OCI-LY7 (cell line): ENCODE results near the gene ZDHHC14. TPM values are rescaled to one million over a fixed set of nuclear protein-coding genes. Genes with fewer than 3 reads are reported as not detected.

Experiments
- BruUV-seq: library from RNA; stranded (reverse); fragments of 400-500 nt; replicated peaks from 2 replicates; lab custom pipeline; 2021; lab: Mats Ljungman, UMichigan
- CTCF ChIA-PET: fragments of 300-600 bp; sonication (Branson Sonifier 250); formaldehyde crosslinking; loops from one replicate; lab custom pipeline; 2022; ENCODE audit warnings: antibody characterized with exemption; ENCODE audit not compliant: unreplicated experiment; lab: Charles Lee
- POLR2A ChIA-PET: fragments of 300-600 bp; sonication (Branson Sonifier 250); formaldehyde crosslinking; loops from one replicate; lab custom pipeline; 2022; ENCODE audit warnings: antibody characterized with exemption; lab: Charles Lee
- DNase-seq: peaks from one replicate; pipeline ENCODE4 v3.0.0-alpha.2; 2015; ENCODE audit warnings: low spot score
- H2AFZ ChIP-seq: fragments of 200-600 bp; sonication (generic), shearing (Covaris generic); 2 replicates; pipeline ENCODE4 v1.6.1; 2014; ENCODE audit warnings: mild to moderate bottlenecking, antibody characterized with exemption, low read length, moderate library complexity
- H3K27ac ChIP-seq: fragments of 200-600 bp; sonication (generic); 2 replicates; pipeline ENCODE4 v1.5.1; 2014; ENCODE audit warnings: mixed run types, low read depth, mild to moderate bottlenecking, moderate library complexity, low read length, inconsistent platforms; ENCODE audit not compliant: poor library complexity, severe bottlenecking
- H3K36me3 ChIP-seq: fragments of 200-600 bp; sonication (generic); 2 replicates; pipeline ENCODE4 v1.6.1; 2014; ENCODE audit warnings: mild to moderate bottlenecking, antibody characterized with exemption, low read length, moderate library complexity, mixed read lengths; ENCODE audit not compliant: insufficient read depth
- H3K4me1 ChIP-seq: fragments of 200-600 bp; sonication (generic); 2 replicates; pipeline ENCODE4 v1.5.1; 2014; ENCODE audit warnings: mild to moderate bottlenecking, low read length; ENCODE audit not compliant: insufficient read depth, poor library complexity, severe bottlenecking
- H3K4me2 ChIP-seq: fragments of 200-600 bp; sonication (generic); 2 replicates; pipeline ENCODE4 v1.6.1; 2014; ENCODE audit warnings: mild to moderate bottlenecking, low read length
- H3K4me3 ChIP-seq: fragments of 200-600 bp; sonication (generic); 2 replicates; pipeline ENCODE4 v1.5.1; 2014; ENCODE audit warnings: mild to moderate bottlenecking, low read depth, low read length; ENCODE audit not compliant: poor library complexity, severe bottlenecking
- H3K79me2 ChIP-seq: fragments of 200-600 bp; sonication (generic); 2 replicates; pipeline ENCODE4 v1.6.1; 2016; ENCODE audit warnings: low read depth, mild to moderate bottlenecking, low read length, moderate library complexity, mixed read lengths; ENCODE audit not compliant: insufficient read depth
- H3K9me2 ChIP-seq: fragments of 200-600 bp; sonication (generic); 2 replicates; pipeline ENCODE4 v1.6.1; 2016; ENCODE audit warnings: mild to moderate bottlenecking, low read length, mixed read lengths; ENCODE audit not compliant: insufficient read depth
- H3K9me3 ChIP-seq: fragments of 200-600 bp; sonication (generic); 2 replicates; pipeline ENCODE4 v1.6.1; 2014; ENCODE audit warnings: mild to moderate bottlenecking, mixed run types, low read length, mixed read lengths
- H4K20me1 ChIP-seq: fragments of 200-600 bp; sonication (generic); 2 replicates; pipeline ENCODE4 v1.6.1; 2014; ENCODE audit warnings: mild to moderate bottlenecking, antibody characterized with exemption, low read length, moderate library complexity, mixed read lengths; ENCODE audit not compliant: insufficient read depth
- EZH2phosphoT487 ChIP-seq: fragments of 200-600 bp; sonication (generic); IDR thresholded peaks from 2 replicates; pipeline ENCODE4 v1.6.1; 2018; ENCODE audit warnings: low read depth, borderline replicate concordance, mild to moderate bottlenecking, mixed run types, antibody characterized with exemption, low read length, moderate library complexity, mixed read lengths
- intact Hi-C: fragments of 100-400 bp; cut with micrococcal nuclease; formaldehyde crosslinking; loops from one replicate; pipeline ENCODE4 v1.10.0; 2022; ENCODE audit not compliant: unreplicated experiment
- total RNA-seq, 2 experiments: library from RNA; depleted of rRNA in 1 of 2; stranded (reverse); fragments of >200 nt in 1 of 2; shearing (Covaris generic) in 1 of 2; gene quantifications; 2 replicates each; pipeline ENCODE4 v1.2.3, GENCODE V29; 2014 to 2022
- TF ChIP-seq, protein P1 (sequence below): fragments of 200-600 bp; sonication (generic); conservative IDR thresholded peaks from 2 replicates; pipeline ENCODE4 v1.5.1; 2014; ENCODE audit warnings: mild to moderate bottlenecking, antibody characterized with exemption, low read length, moderate library complexity, mixed read lengths

Gene ZDHHC14
- total RNA-seq, 2 experiments from 2014 or later, result 0.69 to 3.0 TPM

DNA sequence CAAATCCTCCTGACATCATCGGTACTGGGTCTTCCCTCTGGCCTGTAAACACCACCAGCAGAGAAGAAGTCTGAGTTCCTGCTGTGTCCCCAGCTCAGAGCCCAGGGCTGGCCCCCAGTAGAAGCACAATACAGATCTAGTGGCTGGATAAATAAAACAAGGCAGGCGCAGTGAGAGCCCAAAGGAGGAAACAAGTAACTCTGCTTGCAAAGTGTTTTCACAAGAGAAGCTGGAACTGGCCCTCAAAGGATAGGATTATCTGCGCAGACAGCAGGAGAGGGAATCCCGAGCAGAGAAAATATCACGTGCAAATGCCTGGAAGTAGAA lies 205.1 kb downstream of the ZDHHC14 start:
- Histone ChIP-seq H3K4me2 (no peak overlapping the region), H3K9me3 (peaks cover 14% of the 10 kb centered on the region; the same call in 1 of the 2 replicates), H3K9me2 (no peaks in the 10 kb centered on the region), H4K20me1 (no peaks in the 10 kb centered on the region), H3K27ac (no peak overlapping the region), H3K79me2 (no peaks in the 10 kb centered on the region), H3K4me3 (no peak overlapping the region), H3K36me3 (no peaks in the 10 kb centered on the region), H2AFZ (no peak overlapping the region), H3K4me1 (no peaks in the 10 kb centered on the region)
- intact Hi-C loops, result no loop called here
- DNase-seq, result no peak
- ChIA-PET CTCF (no interaction called here), POLR2A (interaction anchor here (0.9 to 1.7 kb wide), 2 partner anchors 15 to 184 kb away, joined by 3 to 6 read pairs; no protein-coding TSS in a partner anchor)
- BruUV-seq, result no TSS peak
- TF ChIP-seq EZH2phosphoT487, result no peak
- TF ChIP-seq, protein P1, sequence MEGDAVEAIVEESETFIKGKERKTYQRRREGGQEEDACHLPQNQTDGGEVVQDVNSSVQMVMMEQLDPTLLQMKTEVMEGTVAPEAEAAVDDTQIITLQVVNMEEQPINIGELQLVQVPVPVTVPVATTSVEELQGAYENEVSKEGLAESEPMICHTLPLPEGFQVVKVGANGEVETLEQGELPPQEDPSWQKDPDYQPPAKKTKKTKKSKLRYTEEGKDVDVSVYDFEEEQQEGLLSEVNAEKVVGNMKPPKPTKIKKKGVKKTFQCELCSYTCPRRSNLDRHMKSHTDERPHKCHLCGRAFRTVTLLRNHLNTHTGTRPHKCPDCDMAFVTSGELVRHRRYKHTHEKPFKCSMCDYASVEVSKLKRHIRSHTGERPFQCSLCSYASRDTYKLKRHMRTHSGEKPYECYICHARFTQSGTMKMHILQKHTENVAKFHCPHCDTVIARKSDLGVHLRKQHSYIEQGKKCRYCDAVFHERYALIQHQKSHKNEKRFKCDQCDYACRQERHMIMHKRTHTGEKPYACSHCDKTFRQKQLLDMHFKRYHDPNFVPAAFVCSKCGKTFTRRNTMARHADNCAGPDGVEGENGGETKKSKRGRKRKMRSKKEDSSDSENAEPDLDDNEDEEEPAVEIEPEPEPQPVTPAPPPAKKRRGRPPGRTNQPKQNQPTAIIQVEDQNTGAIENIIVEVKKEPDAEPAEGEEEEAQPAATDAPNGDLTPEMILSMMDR, result no peak

DNA sequence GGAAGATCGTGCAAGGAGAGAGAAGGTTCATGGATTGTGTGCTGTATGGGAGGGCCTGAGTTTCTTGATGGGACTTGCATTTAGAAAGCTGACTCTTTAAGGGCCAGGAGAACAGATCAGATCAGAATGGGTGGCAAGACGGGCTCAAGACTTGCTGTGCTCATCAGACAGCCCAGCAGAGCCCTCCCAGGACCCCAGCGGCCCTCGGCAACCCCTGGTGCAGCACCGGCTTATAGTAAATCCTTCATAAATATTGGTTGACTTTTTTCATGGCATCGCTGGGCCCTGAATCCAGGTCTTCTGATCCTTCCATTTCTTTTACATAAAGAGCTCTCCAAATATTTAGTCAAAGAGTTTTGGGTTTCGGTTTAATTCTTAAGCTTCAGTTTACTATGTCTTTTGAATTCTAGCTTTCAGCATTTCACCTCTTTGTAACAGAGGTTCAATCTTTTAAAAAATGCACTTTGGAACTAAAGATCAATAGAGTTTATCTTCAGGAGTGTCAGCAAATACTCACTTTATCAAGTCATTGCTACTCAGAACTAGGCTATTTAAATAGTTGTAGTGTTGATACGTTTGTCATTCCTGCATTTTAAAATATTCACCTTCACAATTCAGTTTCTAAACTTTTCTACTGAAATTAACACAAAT lies 205.6 kb downstream of the ZDHHC14 start:
- POLR2A ChIA-PET, result interaction anchor here (0.9 to 1.8 kb wide), 3 partner anchors 12 to 183 kb away, joined by 3 to 6 read pairs (median 5); no protein-coding TSS in a partner anchor
- no peaks in the 10 kb centered on the region for H3K79me2 ChIP-seq
- no TSS peak for BruUV-seq
- H3K4me3 ChIP-seq, result no peak overlapping the region
- no peak overlapping the region for H3K27ac ChIP-seq
- H2AFZ ChIP-seq, result no peak overlapping the region
- no peaks in the 10 kb centered on the region for H3K4me1 ChIP-seq
- no peak overlapping the region for H3K4me2 ChIP-seq
- peaks cover 17% of the 10 kb centered on the region; the same call in 1 of the 2 replicates for H3K9me3 ChIP-seq
- no peaks in the 10 kb centered on the region for H4K20me1 ChIP-seq
- CTCF ChIA-PET, result no interaction called here
- H3K36me3 ChIP-seq, result no peaks in the 10 kb centered on the region
- H3K9me2 ChIP-seq, result no peaks in the 10 kb centered on the region
- intact Hi-C loops, result no loop called here
- DNase-seq, result no peak
- TF ChIP-seq EZH2phosphoT487, result no peak
- TF ChIP-seq, protein P1, result no peak
